DOHH2 (cell line): Measurements from ENCODE around the gene ZNF385B.

Source experiments
- EZH2phosphoT487 ChIP-seq: fragments of 200-600 bp; sonication (generic); IDR thresholded peaks from 2 replicates; pipeline ENCODE4 v1.6.1; 2017; ENCODE audit warnings: borderline replicate concordance, mild to moderate bottlenecking, antibody characterized with exemption, low read length, moderate library complexity, mixed read lengths
- TF ChIP-seq, protein P1 (sequence below): fragments of 200-600 bp; sonication (generic); IDR thresholded peaks from one replicate; pipeline ENCODE4 v1.5.1; 2014; ENCODE audit warnings: antibody characterized with exemption, mild to moderate bottlenecking, low read depth, low read length; ENCODE audit not compliant: poor library complexity, severe bottlenecking

DNA sequence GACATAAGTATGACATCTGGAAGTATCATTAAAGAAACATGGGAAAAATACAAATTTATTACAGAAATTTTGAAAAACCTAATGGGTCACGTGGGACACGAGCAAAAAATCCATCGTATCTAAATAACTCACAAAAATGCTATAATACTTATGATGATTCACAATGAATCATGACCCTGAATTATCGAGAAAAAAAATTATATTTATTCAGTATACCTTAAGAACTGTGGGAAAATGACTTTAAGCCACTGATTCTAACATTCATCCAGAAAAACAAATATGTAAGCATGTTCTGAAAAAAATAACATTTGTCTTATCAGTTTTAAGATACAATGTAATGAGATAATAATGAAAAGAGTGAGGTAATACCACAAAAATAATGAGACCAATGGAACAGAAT is 51.8 kb downstream of the ZNF385B start:
- TF ChIP-seq, protein P1, sequence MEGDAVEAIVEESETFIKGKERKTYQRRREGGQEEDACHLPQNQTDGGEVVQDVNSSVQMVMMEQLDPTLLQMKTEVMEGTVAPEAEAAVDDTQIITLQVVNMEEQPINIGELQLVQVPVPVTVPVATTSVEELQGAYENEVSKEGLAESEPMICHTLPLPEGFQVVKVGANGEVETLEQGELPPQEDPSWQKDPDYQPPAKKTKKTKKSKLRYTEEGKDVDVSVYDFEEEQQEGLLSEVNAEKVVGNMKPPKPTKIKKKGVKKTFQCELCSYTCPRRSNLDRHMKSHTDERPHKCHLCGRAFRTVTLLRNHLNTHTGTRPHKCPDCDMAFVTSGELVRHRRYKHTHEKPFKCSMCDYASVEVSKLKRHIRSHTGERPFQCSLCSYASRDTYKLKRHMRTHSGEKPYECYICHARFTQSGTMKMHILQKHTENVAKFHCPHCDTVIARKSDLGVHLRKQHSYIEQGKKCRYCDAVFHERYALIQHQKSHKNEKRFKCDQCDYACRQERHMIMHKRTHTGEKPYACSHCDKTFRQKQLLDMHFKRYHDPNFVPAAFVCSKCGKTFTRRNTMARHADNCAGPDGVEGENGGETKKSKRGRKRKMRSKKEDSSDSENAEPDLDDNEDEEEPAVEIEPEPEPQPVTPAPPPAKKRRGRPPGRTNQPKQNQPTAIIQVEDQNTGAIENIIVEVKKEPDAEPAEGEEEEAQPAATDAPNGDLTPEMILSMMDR: no peak
- no peak for TF ChIP-seq EZH2phosphoT487
